Endothelial cell of umbilical vein (primary cell): ENCODE data around the gene KIF26B. TPM values are rescaled to one million over a fixed set of nuclear protein-coding genes. Genes with fewer than 3 reads are reported as not detected.

Experiments used
- BruUV-seq: library from RNA; stranded (reverse); fragments of 400-500 nt; replicated peaks from 2 replicates; lab custom pipeline; 2021; lab: Mats Ljungman, UMichigan
- CTCF ChIA-PET: fragments of 300-600, 350-600 bp; sonication (Branson Sonifier 250); formaldehyde crosslinking; loops from one replicate; lab custom pipeline; 2021; ENCODE audit warnings: antibody characterized with exemption, inconsistent platforms; lab: Charles Lee
- POLR2A ChIA-PET: fragments of 300-600, 350-600 bp; sonication (Branson Sonifier 250); formaldehyde crosslinking; loops from one replicate; lab custom pipeline; 2021; ENCODE audit warnings: antibody characterized with exemption, inconsistent platforms; lab: Charles Lee
- DNase-seq: peaks from one replicate; pipeline ENCODE4 v3.0.0-alpha.2; 2011; ENCODE audit warnings: low read depth, low spot score
- FAIRE-seq: peaks from 2 replicates; lab custom pipeline; 2011; peaks lifted over from hg19 to GRCh38; lab: Jason Lieb, UNC
- H2AFZ ChIP-seq: 2 replicates; pipeline ENCODE4 v1.6.0; 2012; ENCODE audit warnings: low read depth, low read length, control low read depth, inconsistent platforms
- H3K27ac ChIP-seq: 2 replicates; pipeline ENCODE4 v1.5.1; 2011; ENCODE audit warnings: low read depth, mild to moderate bottlenecking, control low read depth, low read length, moderate library complexity; ENCODE audit not compliant: insufficient read depth
- H3K27me3 ChIP-seq, 2 experiments: 2 replicates each; pipeline versions ENCODE4 v1.6.0 to v1.6.1; 2011; ENCODE audit warnings: low read length in 2 of 2, mixed read lengths in 1 of 2; ENCODE audit not compliant: control insufficient read depth in 2 of 2, insufficient read depth in 2 of 2
- H3K36me3 ChIP-seq, 2 experiments: 2 replicates in 1 of 2; 3 replicates in 1 of 2; pipeline ENCODE4 v1.5.1; 2011; ENCODE audit warnings: low read length in 2 of 2, mild to moderate bottlenecking in 1 of 2, moderate library complexity in 1 of 2; ENCODE audit not compliant: control insufficient read depth in 2 of 2, insufficient read depth in 2 of 2; ENCODE audit errors: extremely low read depth in 1 of 2
- H3K4me1 ChIP-seq: 3 replicates; pipeline ENCODE4 v1.5.1; 2011; ENCODE audit warnings: mild to moderate bottlenecking, low read length; ENCODE audit not compliant: control insufficient read depth, insufficient read depth; ENCODE audit errors: extremely low read depth
- H3K4me2 ChIP-seq: 2 replicates; pipeline ENCODE4 v1.6.1; 2011; ENCODE audit warnings: low read length, control low read depth, mixed read lengths; ENCODE audit not compliant: insufficient read depth
- H3K4me3 ChIP-seq, 3 experiments: fragments of 200-600 bp in 1 of 3; sonication (generic), shearing (Covaris generic) in 1 of 3; replicated peaks in 1 of 3; 2 replicates each; pipeline ENCODE4 v1.5.1; 2011 to 2016; ENCODE audit warnings: control low read depth in 3 of 3, low read length in 3 of 3, mild to moderate bottlenecking in 2 of 3, inconsistent platforms in 1 of 3, low read depth in 1 of 3, moderate library complexity in 1 of 3; ENCODE audit not compliant: insufficient read depth in 1 of 3
- H3K79me2 ChIP-seq: 2 replicates; pipeline ENCODE4 v1.6.0; 2012; ENCODE audit warnings: low read length, inconsistent platforms; ENCODE audit not compliant: control insufficient read depth, insufficient read depth
- H3K9ac ChIP-seq: replicated peaks from 2 replicates; pipeline ENCODE3; 2011; ENCODE audit warnings: low read length, control low read depth; ENCODE audit not compliant: insufficient read depth; ENCODE audit errors: extremely low read depth
- H3K9me1 ChIP-seq: replicated peaks from 3 replicates; pipeline ENCODE4 v1.6.0; 2011; ENCODE audit warnings: mild to moderate bottlenecking, low read length; ENCODE audit not compliant: control insufficient read depth, insufficient read depth; ENCODE audit errors: extremely low read depth
- H3K9me3 ChIP-seq: replicated peaks from 2 replicates; pipeline ENCODE4 v1.5.1; 2012; ENCODE audit warnings: low read length, inconsistent platforms; ENCODE audit not compliant: control insufficient read depth, insufficient read depth
- H4K20me1 ChIP-seq: replicated peaks from 2 replicates; pipeline ENCODE3; 2011; ENCODE audit warnings: mild to moderate bottlenecking, low read length; ENCODE audit not compliant: control insufficient read depth, insufficient read depth; ENCODE audit errors: extremely low read depth
- CTCF ChIP-seq, 2 donors: IDR thresholded peaks; 1 replicate in 1 of 2; 2 replicates in 1 of 2; pipeline ENCODE4 v1.5.1; 2011; ENCODE audit warnings: low read length in 2 of 2, mild to moderate bottlenecking in 2 of 2, moderate library complexity in 2 of 2, control low read depth in 1 of 2, inconsistent platforms in 1 of 2, low read depth in 1 of 2; ENCODE audit not compliant: insufficient read depth in 1 of 2; ENCODE audit errors: extremely low read depth in 1 of 2
- EZH2 ChIP-seq: IDR thresholded peaks from 2 replicates; pipeline ENCODE4 v1.6.1; 2012; ENCODE audit warnings: borderline replicate concordance, low read depth, mild to moderate bottlenecking, moderate library complexity, low read length, inconsistent platforms; ENCODE audit not compliant: severe bottlenecking
- FOS ChIP-seq: IDR thresholded peaks from 2 replicates; pipeline ENCODE4 v1.6.1; 2011; ENCODE audit warnings: mild to moderate bottlenecking, low read length, moderate library complexity, borderline replicate concordance; ENCODE audit not compliant: insufficient read depth
- GATA2 ChIP-seq: IDR thresholded peaks from 2 replicates; pipeline ENCODE4 v1.7.0; 2011; ENCODE audit warnings: low read depth, mild to moderate bottlenecking, moderate library complexity, mixed read lengths, low read length; ENCODE audit not compliant: insufficient read length, insufficient read depth
- JUN ChIP-seq: IDR thresholded peaks from 2 replicates; pipeline ENCODE4 v1.6.1; 2011; ENCODE audit warnings: borderline replicate concordance, low read depth; ENCODE audit not compliant: insufficient read length, insufficient read depth
- MAX ChIP-seq: IDR thresholded peaks from 2 replicates; pipeline ENCODE4 v1.6.1; 2011; ENCODE audit not compliant: insufficient read depth, insufficient read length
- MYC ChIP-seq: IDR thresholded peaks from one replicate; pipeline ENCODE4 v1.6.1; 2011; ENCODE audit warnings: mild to moderate bottlenecking, low read depth, low read length
- POLR2A ChIP-seq: IDR thresholded peaks from 2 replicates; pipeline ENCODE4 v1.6.1; 2012; ENCODE audit warnings: low read depth, mild to moderate bottlenecking, control low read depth, low read length
- POLR2AphosphoS5 ChIP-seq: IDR thresholded peaks from 2 replicates; pipeline ENCODE4 v1.6.1; 2012; ENCODE audit warnings: low read depth, mild to moderate bottlenecking, control low read depth, low read length, moderate library complexity; ENCODE audit not compliant: insufficient read depth
- dilution Hi-C: fragments of 300-500 bp; cut with MboI; formaldehyde crosslinking; loops from one replicate; pipeline ENCODE4 v1.15.0; 2019; ENCODE audit warnings: low sequenced_read_pairs; ENCODE audit not compliant: extremely low pct_ligation_motif_present
- intact Hi-C: fragments of 100-400 bp; cut with micrococcal nuclease; formaldehyde crosslinking; loops from one replicate; pipeline ENCODE4 v1.10.0; 2022
- polyA plus RNA-seq, 4 experiments: library from polyadenylated mRNA; depleted of rRNA in 3 of 4; stranded (reverse) in 3 of 4; unstranded in 1 of 4; fragments of >200 nt; gene quantifications; 2 replicates each; pipeline versions ENCODE4 v1.2.1 to v1.2.3, GENCODE V29; 2011 to 2012; ENCODE audit warnings: missing spikeins in 1 of 4
- total RNA-seq: library from RNA; stranded (reverse); gene quantifications from 2 replicates; pipeline ENCODE4 v1.2.3, GENCODE V29; 2021

The KIF26B gene
- total and polyA plus RNA-seq, 2 donors (not counting 3 experiments of a cell fraction or from before 2014, with no cell fraction given) = 0.04 to 0.49 TPM

GRCh38 chr1:245742896-245743295 lies 588.1 kb downstream of the KIF26B start:
- H3K36me3 ChIP-seq = no peaks in the 10 kb centered on the region
- dilution Hi-C loops (no loop called here), intact Hi-C loops (no loop called here)
- H3K9ac ChIP-seq = no peak overlapping the region
- no peak for DNase-seq
- no peaks in the 10 kb centered on the region for H3K9me3 ChIP-seq
- ChIA-PET CTCF (no interaction called here), POLR2A (no interaction called here)
- H3K27ac ChIP-seq = no peak overlapping the region
- no TSS peak for BruUV-seq
- TF ChIP-seq CTCF (IDR thresholded peaks at IDR 0.05; ENCODE audit: extremely low read depth in 1 of 2, insufficient read depth in 1 of 2, low read depth in 1 of 2, low read length in 2 of 2) (no peak), MAX (no peak), POLR2A (no peak), MYC (no peak), EZH2 (no peak), FOS (no peak), POLR2AphosphoS5 (no peak), JUN (no peak), GATA2 (no peak)
- H3K9me1 ChIP-seq = no peaks in the 10 kb centered on the region
- H2AFZ ChIP-seq = no peak overlapping the region
- no peaks in the 10 kb centered on the region for H3K4me1 ChIP-seq
- no peak for FAIRE-seq
- no peaks in the 10 kb centered on the region for H3K79me2 ChIP-seq
- no peak overlapping the region for H3K4me3 ChIP-seq
- H3K4me2 ChIP-seq = no peak overlapping the region
- H4K20me1 ChIP-seq = no peaks in the 10 kb centered on the region
- H3K27me3 ChIP-seq = no peaks in the 10 kb centered on the region
